Ishikawa (cell line): ENCODE measurements around the gene CLEC3B.

Experiments
- CEBPB ChIP-seq: IDR thresholded peaks from 2 replicates; pipeline ENCODE4 v1.6.1; 2012
- CREB1 ChIP-seq: IDR thresholded peaks from 2 replicates; pipeline ENCODE4 v1.6.1; 2012; ENCODE audit warnings: low read depth
- EGR1 ChIP-seq: IDR thresholded peaks from 2 replicates; pipeline ENCODE4 v1.6.1; 2012
- EP300 ChIP-seq: IDR thresholded peaks from 2 replicates; pipeline ENCODE4 v1.6.1; 2012; ENCODE audit warnings: borderline replicate concordance
- FOXM1 ChIP-seq: IDR thresholded peaks from 2 replicates; pipeline ENCODE4 v1.6.1; 2012; ENCODE audit warnings: low read depth, borderline replicate concordance
- MAX ChIP-seq: IDR thresholded peaks from 2 replicates; pipeline ENCODE4 v1.6.1; 2012
- NFIC ChIP-seq: IDR thresholded peaks from 2 replicates; pipeline ENCODE4 v1.6.1; 2012
- RAD21 ChIP-seq: IDR thresholded peaks from 2 replicates; pipeline ENCODE4 v1.6.1; 2012; ENCODE audit warnings: low read depth
- REST ChIP-seq: IDR thresholded peaks from 2 replicates; pipeline ENCODE4 v1.6.1; 2012; ENCODE audit warnings: low read depth, mild to moderate bottlenecking
- TAF1 ChIP-seq: IDR thresholded peaks from 2 replicates; pipeline ENCODE4 v1.6.1; 2012; ENCODE audit warnings: low read depth, mild to moderate bottlenecking
- TCF12 ChIP-seq: IDR thresholded peaks from 2 replicates; pipeline ENCODE4 v1.6.1; 2012; ENCODE audit warnings: low read depth
- TEAD4 ChIP-seq: IDR thresholded peaks from 2 replicates; pipeline ENCODE4 v1.6.1; 2012
- USF1 ChIP-seq: IDR thresholded peaks from 2 replicates; pipeline ENCODE4 v1.6.1; 2012
- YY1 ChIP-seq: IDR thresholded peaks from 2 replicates; pipeline ENCODE4 v1.6.1; 2012; ENCODE audit warnings: low read depth
- ZBTB7A ChIP-seq: IDR thresholded peaks from 2 replicates; pipeline ENCODE4 v1.6.1; 2012; ENCODE audit warnings: low read depth

Gene CLEC3B

GRCh38 chr3:45003859-45004258 lies 22.2 kb upstream of the CLEC3B start:
- TF ChIP-seq USF1: no peak
- no peak for TF ChIP-seq EGR1
- TF ChIP-seq RAD21: no peak
- TF ChIP-seq ZBTB7A: no peak
- no peak for TF ChIP-seq NFIC
- TF ChIP-seq TAF1: no peak
- TF ChIP-seq YY1: no peak
- no peak for TF ChIP-seq REST
- no peak for TF ChIP-seq CEBPB

GRCh38 chr3:45007091-45007490 lies 19.0 kb upstream of the CLEC3B start:
- no peak for TF ChIP-seq MAX
- TF ChIP-seq EP300: no peak
- no peak for TF ChIP-seq TCF12
- TF ChIP-seq FOXM1: no peak
- no peak for TF ChIP-seq YY1
- TF ChIP-seq CREB1: no peak
- TF ChIP-seq EGR1: no peak
- no peak for TF ChIP-seq REST
- no peak for TF ChIP-seq RAD21
- TF ChIP-seq USF1: no peak
- TF ChIP-seq TEAD4: no peak
- TF ChIP-seq NFIC: no peak
- no peak for TF ChIP-seq TAF1
- TF ChIP-seq CEBPB: no peak
- TF ChIP-seq ZBTB7A: no peak

- no peak for TF ChIP-seq TEAD4
Observed at GRCh38 chr3:45008117-45008516, 18.0 kb upstream of the CLEC3B start.

GRCh38 chr3:45009868-45010267 lies 16.2 kb upstream of the CLEC3B start:
- TF ChIP-seq CREB1 (no peak), ZBTB7A (no peak), NFIC (no peak), RAD21 (no peak), TEAD4 (no peak), EGR1 (no peak), TCF12 (no peak), MAX (no peak), USF1 (no peak), EP300 (no peak), CEBPB (no peak), REST (no peak), FOXM1 (no peak), YY1 (no peak), TAF1 (no peak)
